Trophoblast cell (in vitro differentiated cells and primary cell): ENCODE results near the gene APCDD1L.

Experiments used
- DNase-seq, 2 donors: peaks; one replicate each; pipeline ENCODE4 v3.0.0-alpha.2; 2016
- H2AFZ ChIP-seq: 2 replicates; pipeline ENCODE4 v1.6.1; 2013; ENCODE audit warnings: low read length, moderate library complexity, mild to moderate bottlenecking; ENCODE audit not compliant: insufficient read depth, poor library complexity
- H2AK5ac ChIP-seq: 2 replicates; pipeline ENCODE4 v1.6.1; 2013; ENCODE audit warnings: mild to moderate bottlenecking, low read length
- H2BK120ac ChIP-seq: 2 replicates; pipeline ENCODE4 v1.6.1; 2013; ENCODE audit warnings: low read length, mild to moderate bottlenecking, moderate library complexity; ENCODE audit not compliant: insufficient read depth, poor library complexity
- H2BK12ac ChIP-seq: 2 replicates; pipeline ENCODE4 v1.6.1; 2013; ENCODE audit warnings: mild to moderate bottlenecking, low read length, moderate library complexity
- H2BK5ac ChIP-seq: 2 replicates; pipeline ENCODE4 v1.6.1; 2013; ENCODE audit warnings: low read length, low read depth, moderate library complexity, mild to moderate bottlenecking; ENCODE audit not compliant: poor library complexity
- H3K14ac ChIP-seq: 2 replicates; pipeline ENCODE4 v1.6.1; 2013; ENCODE audit warnings: mild to moderate bottlenecking, low read length
- H3K18ac ChIP-seq: 2 replicates; pipeline ENCODE4 v1.6.1; 2013; ENCODE audit warnings: mild to moderate bottlenecking, low read length
- H3K23ac ChIP-seq: 2 replicates; pipeline ENCODE4 v1.6.1; 2013; ENCODE audit warnings: low read length
- H3K27ac ChIP-seq: 2 replicates; pipeline ENCODE4 v1.5.1; 2013; ENCODE audit warnings: low read depth, mild to moderate bottlenecking, inconsistent platforms, low read length, moderate library complexity
- H3K27me3 ChIP-seq: 2 replicates; pipeline ENCODE4 v1.6.1; 2013; ENCODE audit warnings: inconsistent platforms, mild to moderate bottlenecking, low read length, moderate library complexity; ENCODE audit not compliant: insufficient read depth
- H3K36me3 ChIP-seq, 2 experiments: 1 replicate in 1 of 2; 2 replicates in 1 of 2; pipeline ENCODE4 v1.6.1; 2013; ENCODE audit warnings: low read length in 2 of 2, mild to moderate bottlenecking in 2 of 2, moderate library complexity in 1 of 2; ENCODE audit not compliant: insufficient read depth in 2 of 2, control insufficient read depth in 1 of 2
- H3K4ac ChIP-seq: 2 replicates; pipeline ENCODE4 v1.6.1; 2013; ENCODE audit warnings: low read depth, mild to moderate bottlenecking, low read length, moderate library complexity
- H3K4me1 ChIP-seq, 2 experiments: 1 replicate in 1 of 2; 2 replicates in 1 of 2; pipeline ENCODE4 v1.6.1; 2013; ENCODE audit warnings: low read length in 2 of 2, mild to moderate bottlenecking in 2 of 2, moderate library complexity in 1 of 2; ENCODE audit not compliant: insufficient read depth in 2 of 2, control insufficient read depth in 1 of 2
- H3K4me2 ChIP-seq: 2 replicates; pipeline ENCODE4 v1.6.1; 2013; ENCODE audit warnings: inconsistent platforms, mild to moderate bottlenecking, low read length, moderate library complexity
- H3K4me3 ChIP-seq: 2 replicates; pipeline ENCODE4 v1.5.1; 2013; ENCODE audit warnings: mild to moderate bottlenecking, low read depth, low read length, inconsistent platforms
- H3K79me1 ChIP-seq: one replicate; pipeline ENCODE4 v1.6.1; 2013; ENCODE audit warnings: low read length
- H3K79me2 ChIP-seq: 2 replicates; pipeline ENCODE4 v1.6.1; 2013; ENCODE audit warnings: low read length, mild to moderate bottlenecking; ENCODE audit not compliant: control insufficient read depth, insufficient read depth, poor library complexity
- H3K9ac ChIP-seq: 2 replicates; pipeline ENCODE4 v1.6.1; 2013; ENCODE audit warnings: mild to moderate bottlenecking, low read length
- H3K9me3 ChIP-seq: 2 replicates; pipeline ENCODE4 v1.6.1; 2013; ENCODE audit warnings: low read depth, mild to moderate bottlenecking, control low read depth, inconsistent platforms, low read length; ENCODE audit not compliant: insufficient read depth
- H4K12ac ChIP-seq: 2 replicates; pipeline ENCODE4 v1.6.1; 2013; ENCODE audit warnings: low read depth, mild to moderate bottlenecking, low read length, moderate library complexity
- H4K8ac ChIP-seq: 2 replicates; pipeline ENCODE4 v1.6.1; 2013; ENCODE audit warnings: low read depth, mild to moderate bottlenecking, low read length, moderate library complexity
- H4K91ac ChIP-seq: one replicate; pipeline ENCODE4 v1.6.1; 2013; ENCODE audit warnings: low read depth, mild to moderate bottlenecking, low read length, moderate library complexity
- WGBS: extraction: QIAGEN DNeasy Blood & Tissue Kit; methylation state at CpG from one replicate; pipeline ENCODE4 v1.1.7; 2013; ENCODE audit warnings: missing lambda C conversion rate; ENCODE audit not compliant: insufficient read length, insufficient coverage; ENCODE audit errors: extremely low coverage; 5-methylcytosine and 5-hydroxymethylcytosine counted together

APCDD1L gene

DNA sequence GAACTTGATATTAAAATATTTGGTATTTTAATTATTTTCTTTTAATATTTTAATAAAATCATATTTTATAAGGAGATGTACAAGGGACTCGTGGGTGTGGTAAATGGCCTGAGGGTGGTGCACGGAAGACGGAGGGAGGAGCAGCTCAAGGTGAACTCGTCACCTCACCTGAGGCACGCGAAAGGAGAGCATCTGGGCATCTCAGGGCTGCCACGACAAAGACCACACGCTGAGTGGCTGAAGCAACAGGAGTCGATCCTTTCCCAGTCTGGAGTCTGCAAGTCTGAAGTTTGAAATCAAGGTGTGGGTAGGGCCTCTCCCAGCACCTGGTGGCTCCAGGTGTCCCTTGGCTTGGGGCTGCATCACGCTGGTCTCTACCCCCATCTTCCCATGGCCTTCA is 39.7 kb downstream of the APCDD1L start:
- no peaks in the 10 kb centered on the region for H3K79me1 ChIP-seq
- no peak overlapping the region for H2AK5ac ChIP-seq
- H4K8ac ChIP-seq = no peak overlapping the region

DNA sequence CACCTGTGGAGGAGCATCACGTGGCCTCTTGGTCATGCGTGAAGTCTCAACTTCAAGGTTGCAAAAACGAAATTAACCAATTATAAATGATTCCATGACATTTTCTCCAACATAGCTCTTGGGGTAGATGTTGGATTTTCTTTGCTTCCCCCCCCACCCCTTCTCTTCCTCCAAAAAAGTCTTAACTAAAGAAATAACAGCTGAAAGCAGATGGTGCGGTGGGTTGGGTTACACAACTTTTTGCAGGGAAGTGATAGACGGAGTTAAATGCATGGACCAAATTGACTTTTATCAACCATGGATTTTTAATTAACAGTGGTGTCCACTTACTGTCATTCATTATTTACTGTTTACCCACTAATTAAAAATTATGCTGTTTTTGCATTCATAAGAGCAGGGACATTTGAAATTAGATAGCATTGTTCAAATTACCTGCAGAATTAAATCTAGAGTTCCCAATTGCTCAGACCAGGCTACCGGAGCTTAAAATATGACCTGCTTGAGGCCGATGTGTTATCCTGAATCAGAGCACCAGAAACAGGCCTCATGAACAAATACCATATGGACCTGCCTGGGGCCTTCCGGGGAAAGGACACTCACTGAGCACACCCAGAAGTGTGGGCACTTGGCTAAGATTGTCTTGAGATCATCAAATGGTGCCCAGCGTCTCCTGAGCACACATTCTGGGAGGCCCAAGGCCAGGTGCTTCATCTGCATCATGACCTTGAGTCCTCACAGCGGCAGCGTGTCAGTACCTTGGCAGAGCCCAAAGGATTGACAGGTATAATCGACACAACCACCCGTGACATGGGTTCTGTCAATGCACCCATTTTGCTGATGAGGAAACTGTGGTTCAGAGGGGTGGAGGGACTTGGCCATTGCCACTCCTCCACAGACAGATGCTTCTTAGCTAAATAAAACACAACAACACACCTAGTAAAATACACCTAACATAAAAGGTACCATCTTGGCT is 41.5 kb downstream of the APCDD1L start:
- Histone ChIP-seq H3K4me2 (no peak overlapping the region), H2AK5ac (no peak overlapping the region)
- DNase-seq = no peak

More for the DNA sequence above, 39.7 kb downstream of the APCDD1L start:
- Histone ChIP-seq H3K27ac (no peak overlapping the region), H3K4me2 (no peak overlapping the region), H3K4me3 (no peak overlapping the region), H2BK5ac (no peak overlapping the region), H3K79me2 (no peaks in the 10 kb centered on the region), H2BK12ac (no peak overlapping the region), H3K36me3 (no peaks in the 10 kb centered on the region), H3K9ac (no peak overlapping the region), H4K12ac (no peak overlapping the region), H3K4me1 (no peaks in the 10 kb centered on the region), H2BK120ac (no peak overlapping the region), H2AFZ (no peak overlapping the region), H3K27me3 (no peaks in the 10 kb centered on the region), H3K4ac (no peak overlapping the region), H4K91ac (no peak overlapping the region), H3K18ac (no peak overlapping the region), H3K9me3 (peaks cover 5% of the 10 kb centered on the region), H3K23ac (no peak overlapping the region), H3K14ac (no peak overlapping the region)
- WGBS = no CpG with 5 or more reads among the region's 10 CpGs
- no peak for DNase-seq

DNA sequence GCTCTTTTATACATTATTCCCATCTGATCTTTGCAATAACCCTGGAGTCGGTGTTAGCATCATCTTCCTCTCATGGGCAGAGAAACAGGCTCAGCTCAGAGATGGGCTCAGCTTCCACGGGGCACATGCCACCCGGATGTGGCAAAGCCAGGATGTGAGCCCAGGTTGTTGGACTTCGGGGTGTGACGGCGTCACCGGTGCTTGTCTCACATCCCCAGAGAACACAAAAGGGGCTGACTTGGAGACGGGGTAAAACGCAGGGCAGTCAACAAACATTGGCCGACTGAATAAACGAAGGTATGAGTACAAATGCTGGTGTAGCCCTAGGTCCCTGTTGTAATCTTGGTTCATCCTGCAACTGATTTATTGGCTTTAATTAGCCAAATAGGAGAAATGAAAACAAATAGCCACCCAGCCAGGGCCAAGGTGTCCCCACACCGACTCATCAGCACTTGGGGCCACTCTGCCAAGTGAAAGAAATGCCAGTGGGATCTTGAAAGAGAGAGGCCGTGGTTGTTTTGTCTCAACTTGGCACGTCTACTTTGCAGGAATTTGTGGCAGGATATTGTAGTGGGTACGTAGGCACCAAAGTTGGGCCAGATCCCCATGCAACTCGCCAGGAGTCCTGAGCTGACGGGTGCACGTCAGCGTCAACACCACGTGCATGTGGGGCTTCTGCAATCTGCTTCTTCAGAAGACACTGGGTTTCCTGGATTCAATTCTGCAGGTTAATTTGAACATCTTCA is 42.8 kb downstream of the APCDD1L start:
- H2AFZ ChIP-seq = no peak overlapping the region
- H3K4ac ChIP-seq = no peak overlapping the region
- H3K4me1 ChIP-seq = peaks cover 0 to 3% of the 10 kb centered on the region in 2 experiments
- H3K9me3 ChIP-seq = no peaks in the 10 kb centered on the region
- H2BK120ac ChIP-seq = no peak overlapping the region
- H2BK12ac ChIP-seq = no peak overlapping the region
- no peak overlapping the region for H4K91ac ChIP-seq
- H3K18ac ChIP-seq = no peak overlapping the region
- no peak overlapping the region for H3K23ac ChIP-seq
- H3K27ac ChIP-seq = no peak overlapping the region
- H3K36me3 ChIP-seq = no peaks in the 10 kb centered on the region
- no peak overlapping the region for H3K4me2 ChIP-seq
- no CpG with 5 or more reads among the region's 20 CpGs for WGBS
- H3K27me3 ChIP-seq = no peaks in the 10 kb centered on the region
- H4K12ac ChIP-seq = no peak overlapping the region
- no peak overlapping the region for H4K8ac ChIP-seq
- no peak overlapping the region for H2BK5ac ChIP-seq
- H3K79me1 ChIP-seq = no peaks in the 10 kb centered on the region
- H3K4me3 ChIP-seq = no peak overlapping the region
- no peak overlapping the region for H3K9ac ChIP-seq
- no peak for DNase-seq
- no peak overlapping the region for H2AK5ac ChIP-seq
- no peak overlapping the region for H3K14ac ChIP-seq
- no peaks in the 10 kb centered on the region for H3K79me2 ChIP-seq

More for the DNA sequence above, 41.5 kb downstream of the APCDD1L start:
- Histone ChIP-seq H2BK5ac (no peak overlapping the region), H4K91ac (no peak overlapping the region), H3K4me1 (no peaks in the 10 kb centered on the region), H4K8ac (no peak overlapping the region), H3K9me3 (peaks cover 5% of the 10 kb centered on the region), H3K79me1 (no peaks in the 10 kb centered on the region), H3K9ac (no peak overlapping the region), H3K4ac (no peak overlapping the region), H2BK120ac (no peak overlapping the region), H3K4me3 (no peak overlapping the region), H3K18ac (no peak overlapping the region), H3K23ac (no peak overlapping the region), H3K36me3 (no peaks in the 10 kb centered on the region), H3K27me3 (no peaks in the 10 kb centered on the region), H3K79me2 (no peaks in the 10 kb centered on the region), H4K12ac (no peak overlapping the region), H3K14ac (no peak overlapping the region), H3K27ac (no peak overlapping the region), H2AFZ (no peak overlapping the region), H2BK12ac (no peak overlapping the region)
- WGBS = no CpG with 5 or more reads among the region's 13 CpGs

DNA sequence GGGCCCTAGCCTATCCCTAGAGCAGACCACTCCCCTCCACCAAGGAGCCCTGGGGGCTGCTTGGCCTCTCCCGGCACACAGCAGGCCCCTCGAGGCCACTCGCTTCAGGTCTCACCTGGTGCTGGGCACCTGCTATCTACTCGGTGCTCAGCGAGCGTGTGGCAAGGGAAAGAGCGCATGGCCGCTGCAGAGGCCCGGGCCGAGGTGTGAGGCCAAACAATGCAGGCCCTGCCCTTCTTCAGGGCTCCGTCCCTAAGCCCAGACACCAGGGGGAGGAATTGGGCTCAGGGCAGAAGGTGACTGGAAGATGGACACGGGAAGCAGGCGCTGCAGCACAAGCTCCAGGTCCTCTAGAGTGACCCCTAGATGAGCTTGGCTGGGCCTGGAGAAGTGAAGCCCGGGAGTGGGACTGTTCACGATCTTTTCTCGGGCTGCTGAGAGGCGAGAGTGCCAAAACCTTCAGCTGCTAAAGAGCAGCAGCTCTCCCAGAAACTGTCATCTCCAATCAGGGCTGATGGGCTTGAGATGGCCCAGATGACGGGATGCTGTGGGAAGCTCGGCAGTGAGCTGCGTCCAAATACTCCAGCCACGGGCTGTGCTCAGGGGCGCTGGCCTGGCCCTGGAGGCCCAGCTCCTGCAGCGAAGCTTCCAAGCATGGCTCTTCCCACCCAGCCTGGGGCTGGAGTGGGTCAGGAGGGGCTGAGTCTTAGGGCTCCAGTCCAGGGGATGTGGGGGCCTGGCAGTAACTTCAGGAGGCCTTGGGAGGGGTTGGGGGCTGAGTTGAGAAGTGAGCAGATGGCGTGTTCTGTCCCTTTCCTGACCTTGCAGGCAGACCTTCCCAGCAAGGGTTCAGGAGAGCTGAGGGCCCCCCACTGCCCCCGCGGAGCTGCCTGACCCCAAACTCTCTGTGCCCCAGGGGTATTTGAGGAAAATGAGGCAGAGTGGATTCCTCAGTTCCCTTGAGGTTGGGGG is 43.7 kb downstream of the APCDD1L start:
- H3K4me3 ChIP-seq = no peak overlapping the region
- no peaks in the 10 kb centered on the region for H3K79me1 ChIP-seq
- no peaks in the 10 kb centered on the region for H3K36me3 ChIP-seq
- no peak overlapping the region for H3K18ac ChIP-seq
- no peak overlapping the region for H2AFZ ChIP-seq
- peaks cover 0 to 3% of the 10 kb centered on the region in 2 experiments for H3K4me1 ChIP-seq
- H2BK12ac ChIP-seq = no peak overlapping the region
- no peak overlapping the region for H3K27ac ChIP-seq
- no peak overlapping the region for H3K9ac ChIP-seq
- no peak overlapping the region for H3K4me2 ChIP-seq
- H3K9me3 ChIP-seq = no peaks in the 10 kb centered on the region
- H3K23ac ChIP-seq = no peak overlapping the region
- no peak for DNase-seq
- H3K4ac ChIP-seq = no peak overlapping the region
- no peak overlapping the region for H4K12ac ChIP-seq
- no peak overlapping the region for H4K8ac ChIP-seq
- H2BK120ac ChIP-seq = no peak overlapping the region
- H3K79me2 ChIP-seq = no peaks in the 10 kb centered on the region
- no peak overlapping the region for H2AK5ac ChIP-seq
- no peak overlapping the region for H2BK5ac ChIP-seq
- H4K91ac ChIP-seq = no peak overlapping the region
- no peaks in the 10 kb centered on the region for H3K27me3 ChIP-seq
- H3K14ac ChIP-seq = no peak overlapping the region
- no CpG with 5 or more reads among the region's 26 CpGs for WGBS
